ENCODE measurements around the gene RPAP2.

The RPAP2 gene

DNA sequence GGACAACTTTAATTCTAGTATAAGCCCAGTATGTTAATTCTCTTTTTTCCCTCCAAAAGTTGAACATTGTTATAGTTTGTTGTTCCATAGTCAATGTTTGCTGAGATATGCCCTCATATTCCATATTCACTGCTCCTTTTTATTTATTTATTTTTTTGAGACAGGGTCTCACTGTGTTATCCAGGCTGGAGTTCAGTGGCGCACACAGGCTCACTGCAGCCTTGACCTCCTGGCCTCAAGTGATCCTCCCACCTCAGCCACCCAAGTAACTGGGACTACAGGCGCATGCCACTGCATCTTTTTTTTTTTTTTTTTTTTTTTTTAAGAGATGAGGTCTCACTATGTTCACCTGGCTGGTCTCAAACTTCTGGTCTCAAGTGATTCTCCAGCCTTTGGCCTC is 149.1 kb downstream of the RPAP2 start:
- no peak overlapping the region for H3K27ac ChIP-seq
- no peaks in the 10 kb centered on the region for H3K9me3 ChIP-seq
- no peaks in the 10 kb centered on the region for H3K36me3 ChIP-seq
- H3K27me3 ChIP-seq: no peaks in the 10 kb centered on the region
- no peak overlapping the region for H3K4me3 ChIP-seq (ENCODE audit: low read depth in 1 of 2, low read length in 1 of 2)
- TF ChIP-seq, protein P1, sequence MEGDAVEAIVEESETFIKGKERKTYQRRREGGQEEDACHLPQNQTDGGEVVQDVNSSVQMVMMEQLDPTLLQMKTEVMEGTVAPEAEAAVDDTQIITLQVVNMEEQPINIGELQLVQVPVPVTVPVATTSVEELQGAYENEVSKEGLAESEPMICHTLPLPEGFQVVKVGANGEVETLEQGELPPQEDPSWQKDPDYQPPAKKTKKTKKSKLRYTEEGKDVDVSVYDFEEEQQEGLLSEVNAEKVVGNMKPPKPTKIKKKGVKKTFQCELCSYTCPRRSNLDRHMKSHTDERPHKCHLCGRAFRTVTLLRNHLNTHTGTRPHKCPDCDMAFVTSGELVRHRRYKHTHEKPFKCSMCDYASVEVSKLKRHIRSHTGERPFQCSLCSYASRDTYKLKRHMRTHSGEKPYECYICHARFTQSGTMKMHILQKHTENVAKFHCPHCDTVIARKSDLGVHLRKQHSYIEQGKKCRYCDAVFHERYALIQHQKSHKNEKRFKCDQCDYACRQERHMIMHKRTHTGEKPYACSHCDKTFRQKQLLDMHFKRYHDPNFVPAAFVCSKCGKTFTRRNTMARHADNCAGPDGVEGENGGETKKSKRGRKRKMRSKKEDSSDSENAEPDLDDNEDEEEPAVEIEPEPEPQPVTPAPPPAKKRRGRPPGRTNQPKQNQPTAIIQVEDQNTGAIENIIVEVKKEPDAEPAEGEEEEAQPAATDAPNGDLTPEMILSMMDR (IDR thresholded peaks at IDR 0.05): no peak
- peaks cover 8 to 10% of the 10 kb centered on the region in 2 experiments for H3K4me1 ChIP-seq (ENCODE audit: control insufficient read depth in 1 of 2, insufficient read depth in 1 of 2, low read depth in 1 of 2, low read length in 1 of 2)
